ENCODE results near the gene FNDC10.
"Not testable (repeated sequence)": the region's sequence is repeated elsewhere in the genome, so short reads cannot be mapped to it uniquely, and the experiment has no call there.

DNA sequence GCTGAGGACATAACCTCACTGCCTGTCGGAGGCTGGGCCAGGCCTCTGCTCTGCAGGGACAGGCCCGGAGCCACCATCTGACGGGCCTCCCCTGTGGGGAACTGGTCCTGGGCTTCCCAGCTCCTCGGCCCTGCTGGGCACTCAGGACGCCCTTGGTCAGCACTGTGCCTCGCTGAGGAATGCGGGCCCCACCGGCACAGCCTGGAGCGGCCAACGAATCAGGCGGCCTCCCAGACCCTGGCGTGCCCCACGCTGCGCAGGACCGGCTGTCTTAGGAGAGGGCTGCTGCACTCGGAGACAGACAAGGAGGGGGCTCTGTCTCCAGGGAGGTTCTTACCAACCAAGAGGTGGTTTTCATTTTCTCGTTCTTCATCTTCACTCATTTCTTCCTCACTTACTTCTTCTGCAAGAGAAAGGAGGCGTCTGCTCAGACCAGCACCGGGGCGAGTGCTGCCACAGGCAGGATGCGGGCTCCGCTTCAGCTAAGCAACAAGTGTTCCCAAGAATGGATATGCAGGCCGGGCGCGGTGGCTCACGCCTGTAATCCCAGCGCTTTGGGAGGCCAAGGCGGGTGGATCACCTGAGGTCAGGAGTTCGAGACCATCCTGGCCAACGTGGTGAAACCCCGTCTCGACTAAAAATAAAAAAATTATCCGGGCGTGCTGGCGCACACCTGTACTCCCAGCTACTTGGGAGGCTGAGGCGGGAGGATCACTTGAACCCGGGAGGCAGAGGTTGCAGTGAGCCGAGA, 41.0 kb upstream of the FNDC10 start:
- not testable (repeated sequence) for TF ChIP-seq POLR2A (IDR thresholded peaks at IDR 0.05)
- TF ChIP-seq, protein P1, sequence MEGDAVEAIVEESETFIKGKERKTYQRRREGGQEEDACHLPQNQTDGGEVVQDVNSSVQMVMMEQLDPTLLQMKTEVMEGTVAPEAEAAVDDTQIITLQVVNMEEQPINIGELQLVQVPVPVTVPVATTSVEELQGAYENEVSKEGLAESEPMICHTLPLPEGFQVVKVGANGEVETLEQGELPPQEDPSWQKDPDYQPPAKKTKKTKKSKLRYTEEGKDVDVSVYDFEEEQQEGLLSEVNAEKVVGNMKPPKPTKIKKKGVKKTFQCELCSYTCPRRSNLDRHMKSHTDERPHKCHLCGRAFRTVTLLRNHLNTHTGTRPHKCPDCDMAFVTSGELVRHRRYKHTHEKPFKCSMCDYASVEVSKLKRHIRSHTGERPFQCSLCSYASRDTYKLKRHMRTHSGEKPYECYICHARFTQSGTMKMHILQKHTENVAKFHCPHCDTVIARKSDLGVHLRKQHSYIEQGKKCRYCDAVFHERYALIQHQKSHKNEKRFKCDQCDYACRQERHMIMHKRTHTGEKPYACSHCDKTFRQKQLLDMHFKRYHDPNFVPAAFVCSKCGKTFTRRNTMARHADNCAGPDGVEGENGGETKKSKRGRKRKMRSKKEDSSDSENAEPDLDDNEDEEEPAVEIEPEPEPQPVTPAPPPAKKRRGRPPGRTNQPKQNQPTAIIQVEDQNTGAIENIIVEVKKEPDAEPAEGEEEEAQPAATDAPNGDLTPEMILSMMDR (IDR thresholded peaks at IDR 0.05), result not testable (repeated sequence)
